ENCODE measurements around the gene RGMA.

Gene RGMA

DNA sequence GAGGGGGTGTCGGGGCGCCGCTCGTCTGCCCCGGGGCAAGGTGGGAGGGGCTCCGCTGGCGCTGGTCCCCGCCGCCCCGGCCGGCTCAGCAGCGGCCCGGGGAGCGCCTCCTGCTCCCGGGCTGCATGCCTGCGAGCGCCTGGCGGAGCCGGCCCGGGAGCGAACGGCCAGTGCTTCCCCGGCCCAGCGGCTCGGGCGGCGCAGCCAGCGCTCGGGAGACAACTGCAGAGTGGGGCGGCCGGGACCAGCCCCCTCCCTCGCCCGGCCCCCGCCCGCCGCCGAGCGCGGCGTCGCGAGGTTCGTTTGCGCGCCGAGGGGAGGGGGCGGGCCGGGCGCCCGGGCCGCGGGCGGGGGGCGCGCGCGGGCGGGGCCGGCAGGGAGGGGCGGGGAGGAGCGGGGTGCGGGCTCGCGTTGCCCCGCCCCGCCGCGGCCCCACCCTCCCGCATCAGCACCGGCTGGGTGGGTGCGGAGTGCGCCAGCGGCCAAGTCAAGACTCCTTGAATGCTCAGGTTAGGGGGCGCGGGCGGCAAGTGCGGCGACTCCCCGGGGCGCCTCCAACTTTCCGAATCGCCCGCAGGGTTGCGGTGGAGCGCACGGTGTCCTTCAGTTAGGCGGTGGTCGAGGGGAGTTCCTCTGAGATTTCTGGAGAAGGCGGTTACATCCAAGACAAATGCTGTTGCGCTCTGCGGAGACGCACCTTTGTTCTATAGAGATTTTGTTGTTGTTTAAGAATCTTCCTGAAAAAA is at the start of gene RGMA:
Gene RGMA, minus strand, starts transcription at position 231 of the 746 bp plus-strand sequence. CDS start 279 bp downstream, outside the sequence.
- peak; percentile 40 for DNase-seq (ENCODE audit: low read depth)
- H3K27me3 ChIP-seq (replicated peaks; ENCODE audit: control insufficient read depth, insufficient read depth, low read length), result peaks cover 44% of the 10 kb centered on the region
- peaks cover 11% of the 10 kb centered on the region for H3K4me1 ChIP-seq (ENCODE audit: control insufficient read depth, insufficient read depth, low read length)
- peak within 1 kb of the TSS; percentile 65 for H3K4me3 ChIP-seq (ENCODE audit: low read length)
- no peaks in the 10 kb centered on the region for H3K9me3 ChIP-seq (ENCODE audit: control insufficient read depth, low read length)
- H3K36me3 ChIP-seq (ENCODE audit: control insufficient read depth, insufficient read depth, low read length, severe bottlenecking), result no peaks in the 10 kb centered on the region
- no peak within 1 kb of the TSS for H3K9ac ChIP-seq (ENCODE audit: low read length)

DNA sequence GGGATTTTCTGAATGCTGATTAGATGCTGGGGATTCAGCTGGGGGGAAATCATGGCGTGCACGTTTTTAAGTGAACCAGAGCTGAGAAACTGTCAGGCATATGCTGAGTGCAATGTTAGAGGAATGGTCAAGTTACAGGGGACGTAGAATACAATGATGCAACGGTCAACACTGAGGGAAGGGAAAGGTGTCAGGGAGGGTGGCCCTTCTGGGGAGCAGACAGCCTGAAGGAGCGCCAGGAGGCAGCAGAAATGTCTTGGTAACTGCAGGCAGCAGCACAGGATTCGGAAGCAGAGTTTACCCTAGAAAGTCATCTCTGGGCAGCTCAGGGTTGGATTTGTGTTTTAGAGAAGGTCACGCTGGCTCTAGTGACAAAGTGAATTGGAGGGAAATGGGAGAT is 47.6 kb upstream of the RGMA start:
- Histone ChIP-seq H3K9ac (ENCODE audit: low read length) (no peak overlapping the region), H3K36me3 (ENCODE audit: control insufficient read depth, insufficient read depth, low read length, severe bottlenecking) (no peaks in the 10 kb centered on the region), H3K27me3 (replicated peaks; ENCODE audit: control insufficient read depth, insufficient read depth, low read length) (no peaks in the 10 kb centered on the region), H3K9me3 (ENCODE audit: control insufficient read depth, low read length) (no peaks in the 10 kb centered on the region), H3K4me3 (ENCODE audit: low read length) (no peak overlapping the region), H3K4me1 (ENCODE audit: control insufficient read depth, insufficient read depth, low read length) (no peaks in the 10 kb centered on the region)
- DNase-seq (ENCODE audit: low read depth), result no peak

DNA sequence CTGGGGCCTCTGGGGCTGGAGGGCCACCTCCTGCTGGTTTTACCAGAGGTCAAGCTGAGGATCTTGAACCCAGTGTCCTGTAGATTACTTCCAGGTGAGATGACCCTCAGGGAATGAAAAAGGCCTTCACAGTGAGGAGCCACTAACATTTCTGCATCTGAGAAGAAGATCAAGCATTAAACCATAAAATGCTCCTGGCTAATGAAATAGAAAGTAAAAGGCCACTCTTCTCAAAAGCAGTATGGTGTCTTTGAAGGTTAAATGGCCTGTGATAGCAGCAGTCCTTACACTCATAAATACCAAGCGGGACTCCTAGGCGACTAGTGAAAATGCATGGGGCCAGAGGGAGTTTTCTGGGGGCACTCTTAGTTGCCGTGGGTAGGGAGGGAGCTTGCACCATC is 47.0 kb upstream of the RGMA start:
- no peaks in the 10 kb centered on the region for H3K4me1 ChIP-seq (ENCODE audit: control insufficient read depth, insufficient read depth, low read length)
- H3K27me3 ChIP-seq (replicated peaks; ENCODE audit: control insufficient read depth, insufficient read depth, low read length), result no peaks in the 10 kb centered on the region
- no peak for DNase-seq (ENCODE audit: low read depth)
- no peak overlapping the region for H3K4me3 ChIP-seq (ENCODE audit: low read length)
- H3K9ac ChIP-seq (ENCODE audit: low read length), result no peak overlapping the region
- no peaks in the 10 kb centered on the region for H3K36me3 ChIP-seq (ENCODE audit: control insufficient read depth, insufficient read depth, low read length, severe bottlenecking)
- H3K9me3 ChIP-seq (ENCODE audit: control insufficient read depth, low read length), result no peaks in the 10 kb centered on the region

- Histone ChIP-seq H3K9me3 (ENCODE audit: control insufficient read depth, low read length) (no peaks in the 10 kb centered on the region), H3K36me3 (ENCODE audit: control insufficient read depth, insufficient read depth, low read length, severe bottlenecking) (no peaks in the 10 kb centered on the region), H3K4me1 (ENCODE audit: control insufficient read depth, insufficient read depth, low read length) (no peaks in the 10 kb centered on the region), H3K4me3 (ENCODE audit: low read length) (no peak overlapping the region), H3K27me3 (replicated peaks; ENCODE audit: control insufficient read depth, insufficient read depth, low read length) (no peaks in the 10 kb centered on the region), H3K9ac (ENCODE audit: low read length) (no peak overlapping the region)
- no peak for DNase-seq (ENCODE audit: low read depth)
Observed at GRCh38 chr15:93135459-93135858, 46.4 kb upstream of the RGMA start.

GRCh38 chr15:93131485-93132095 is 42.6 kb upstream of the RGMA start:
- H3K36me3 ChIP-seq (ENCODE audit: control insufficient read depth, insufficient read depth, low read length, severe bottlenecking), result no peaks in the 10 kb centered on the region
- H3K27me3 ChIP-seq (replicated peaks; ENCODE audit: control insufficient read depth, insufficient read depth, low read length), result no peaks in the 10 kb centered on the region
- DNase-seq (ENCODE audit: low read depth), result no peak
- H3K4me3 ChIP-seq (ENCODE audit: low read length), result no peak overlapping the region
- H3K9me3 ChIP-seq (ENCODE audit: control insufficient read depth, low read length), result no peaks in the 10 kb centered on the region
- H3K9ac ChIP-seq (ENCODE audit: low read length), result no peak overlapping the region
- peaks cover 1% of the 10 kb centered on the region for H3K4me1 ChIP-seq (ENCODE audit: control insufficient read depth, insufficient read depth, low read length)

GRCh38 chr15:93129702-93130488 is 40.9 kb upstream of the RGMA start:
- no peak overlapping the region for H3K4me3 ChIP-seq (ENCODE audit: low read length)
- H3K4me1 ChIP-seq (ENCODE audit: control insufficient read depth, insufficient read depth, low read length), result peaks cover 8% of the 10 kb centered on the region
- no peaks in the 10 kb centered on the region for H3K9me3 ChIP-seq (ENCODE audit: control insufficient read depth, low read length)
- DNase-seq (ENCODE audit: low read depth), result no peak
- no peak overlapping the region for H3K9ac ChIP-seq (ENCODE audit: low read length)
- no peaks in the 10 kb centered on the region for H3K27me3 ChIP-seq (replicated peaks; ENCODE audit: control insufficient read depth, insufficient read depth, low read length)
- no peaks in the 10 kb centered on the region for H3K36me3 ChIP-seq (ENCODE audit: control insufficient read depth, insufficient read depth, low read length, severe bottlenecking)

- no peaks in the 10 kb centered on the region for H3K36me3 ChIP-seq (ENCODE audit: control insufficient read depth, insufficient read depth, low read length, severe bottlenecking)
- no peak for DNase-seq (ENCODE audit: low read depth)
- no peak overlapping the region for H3K9ac ChIP-seq (ENCODE audit: low read length)
Observed at GRCh38 chr15:93127286-93127685, 38.3 kb upstream of the RGMA start.

GRCh38 chr15:93126599-93126998 is 37.6 kb upstream of the RGMA start:
- Histone ChIP-seq H3K36me3 (ENCODE audit: control insufficient read depth, insufficient read depth, low read length, severe bottlenecking) (no peaks in the 10 kb centered on the region), H3K27me3 (replicated peaks; ENCODE audit: control insufficient read depth, insufficient read depth, low read length) (no peaks in the 10 kb centered on the region), H3K4me3 (ENCODE audit: low read length) (no peak overlapping the region), H3K9me3 (ENCODE audit: control insufficient read depth, low read length) (no peaks in the 10 kb centered on the region), H3K9ac (ENCODE audit: low read length) (no peak overlapping the region), H3K4me1 (ENCODE audit: control insufficient read depth, insufficient read depth, low read length) (peaks cover 18% of the 10 kb centered on the region)
- DNase-seq (ENCODE audit: low read depth), result no peak

More at GRCh38 chr15:93127286-93127685, 38.3 kb upstream of the RGMA start:
- Histone ChIP-seq H3K9me3 (ENCODE audit: control insufficient read depth, low read length) (no peaks in the 10 kb centered on the region), H3K27me3 (replicated peaks; ENCODE audit: control insufficient read depth, insufficient read depth, low read length) (no peaks in the 10 kb centered on the region), H3K4me3 (ENCODE audit: low read length) (no peak overlapping the region), H3K4me1 (ENCODE audit: control insufficient read depth, insufficient read depth, low read length) (peaks cover 12% of the 10 kb centered on the region)

DNA sequence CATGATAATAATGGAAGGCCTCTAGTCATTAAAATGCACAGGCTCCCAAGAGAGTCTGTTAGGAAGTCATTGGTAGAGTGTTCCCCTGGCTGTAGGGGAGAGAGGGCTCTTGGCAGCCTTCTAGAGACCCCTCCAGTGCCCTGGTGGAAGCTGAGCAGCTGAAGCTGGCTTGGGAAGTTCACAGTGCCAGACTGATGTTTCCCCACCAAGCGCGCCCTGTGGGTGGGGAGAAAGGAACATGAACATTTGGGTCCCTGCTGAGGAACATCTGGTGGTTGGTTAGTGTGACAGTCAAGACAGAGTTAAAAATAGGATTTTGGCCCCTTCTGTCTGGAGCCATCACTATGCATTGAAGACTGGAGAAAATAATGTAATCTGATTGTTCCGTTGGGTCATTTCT is 37.1 kb upstream of the RGMA start:
- Histone ChIP-seq H3K4me3 (ENCODE audit: low read length) (no peak overlapping the region), H3K27me3 (replicated peaks; ENCODE audit: control insufficient read depth, insufficient read depth, low read length) (no peaks in the 10 kb centered on the region)
- no peak for DNase-seq (ENCODE audit: low read depth)

GRCh38 chr15:93124126-93124525 is 35.1 kb upstream of the RGMA start:
- no peaks in the 10 kb centered on the region for H3K27me3 ChIP-seq (replicated peaks; ENCODE audit: control insufficient read depth, insufficient read depth, low read length)
- no peak overlapping the region for H3K9ac ChIP-seq (ENCODE audit: low read length)
- no peaks in the 10 kb centered on the region for H3K9me3 ChIP-seq (ENCODE audit: control insufficient read depth, low read length)
- no peak overlapping the region for H3K4me3 ChIP-seq (ENCODE audit: low read length)
- H3K36me3 ChIP-seq (ENCODE audit: control insufficient read depth, insufficient read depth, low read length, severe bottlenecking), result no peaks in the 10 kb centered on the region
- DNase-seq (ENCODE audit: low read depth), result no peak
- peaks cover 18% of the 10 kb centered on the region for H3K4me1 ChIP-seq (ENCODE audit: control insufficient read depth, insufficient read depth, low read length)

More for the DNA sequence above, 37.1 kb upstream of the RGMA start:
- Histone ChIP-seq H3K9me3 (ENCODE audit: control insufficient read depth, low read length) (no peaks in the 10 kb centered on the region), H3K36me3 (ENCODE audit: control insufficient read depth, insufficient read depth, low read length, severe bottlenecking) (no peaks in the 10 kb centered on the region), H3K4me1 (ENCODE audit: control insufficient read depth, insufficient read depth, low read length) (peaks cover 18% of the 10 kb centered on the region), H3K9ac (ENCODE audit: low read length) (no peak overlapping the region)
